H1 (cell line): ENCODE data around the gene CDKN2B-AS1. TPM values are rescaled to one million over a fixed set of nuclear protein-coding genes. Genes with fewer than 3 reads are reported as not detected.

Source experiments
- CTCF ChIA-PET: fragments of 300-600 bp; sonication (Branson Sonifier 250); formaldehyde crosslinking; loops from one replicate; lab custom pipeline; 2021; ENCODE audit not compliant: partially characterized antibody; lab: Charles Lee
- POLR2A ChIA-PET: fragments of 300-600 bp; sonication (Branson Sonifier 250); formaldehyde crosslinking; loops from one replicate; lab custom pipeline; 2021; ENCODE audit warnings: inconsistent platforms; ENCODE audit not compliant: partially characterized antibody; lab: Charles Lee
- DNase-seq, 2 experiments: peaks; one replicate each; pipeline versions ENCODE4 v3.0.0 to v3.0.0-alpha.2; 2010 to 2022; ENCODE audit warnings: low spot score in 2 of 2, low read depth in 1 of 2, mixed read lengths in 1 of 2
- FAIRE-seq: peaks from 2 replicates; lab custom pipeline; 2011; peaks lifted over from hg19 to GRCh38; lab: Jason Lieb, UNC
- H2AFZ ChIP-seq: 2 replicates; pipeline ENCODE4 v1.8.1; 2012; ENCODE audit warnings: low read length, inconsistent platforms
- H2AK5ac ChIP-seq: 2 replicates; pipeline ENCODE4 v1.6.1; 2013; ENCODE audit warnings: low read depth, low read length
- H2BK120ac ChIP-seq: replicated peaks from 2 replicates; pipeline ENCODE3; 2013; ENCODE audit warnings: low read depth, low read length, inconsistent platforms
- H2BK12ac ChIP-seq: 2 replicates; pipeline ENCODE4 v1.6.1; 2013; ENCODE audit warnings: low read depth, low read length
- H2BK15ac ChIP-seq: 2 replicates; pipeline ENCODE4 v1.6.1; 2013; ENCODE audit warnings: low read length
- H2BK20ac ChIP-seq: 2 replicates; pipeline ENCODE4 v1.6.1; 2013; ENCODE audit warnings: low read length
- H2BK5ac ChIP-seq: 2 replicates; pipeline ENCODE4 v1.6.1; 2013; ENCODE audit warnings: low read depth, low read length
- H3K14ac ChIP-seq: 2 replicates; pipeline ENCODE4 v1.6.1; 2013; ENCODE audit warnings: inconsistent platforms; ENCODE audit not compliant: insufficient read length
- H3K18ac ChIP-seq: 2 replicates; pipeline ENCODE4 v1.6.1; 2013; ENCODE audit warnings: low read length; ENCODE audit errors: extremely low read depth
- H3K23ac ChIP-seq: 2 replicates; pipeline ENCODE4 v1.6.1; 2013; ENCODE audit warnings: inconsistent platforms; ENCODE audit not compliant: insufficient read length
- H3K23me2 ChIP-seq: 2 replicates; pipeline ENCODE4 v1.6.1; 2013; ENCODE audit warnings: low read depth, low read length
- H3K27ac ChIP-seq: 2 replicates; pipeline ENCODE4 v1.6.1; 2011; ENCODE audit warnings: low read depth, low read length, inconsistent platforms
- H3K27me3 ChIP-seq, 4 experiments: replicated peaks in 1 of 4; 1 replicate in 1 of 4; 2 replicates in 3 of 4; pipeline versions ENCODE4 v1.6.1 to v1.8.1; 2011 to 2013; ENCODE audit warnings: low read length in 3 of 4, mild to moderate bottlenecking in 3 of 4, inconsistent platforms in 2 of 4, mixed read lengths in 2 of 4, moderate library complexity in 1 of 4; ENCODE audit not compliant: control insufficient read depth in 3 of 4, insufficient read depth in 3 of 4; ENCODE audit errors: extremely low read depth in 1 of 4
- H3K36me3 ChIP-seq, 4 experiments: 2 replicates each; pipeline versions ENCODE4 v1.6.1 to v1.8.1; 2011 to 2013; ENCODE audit warnings: mild to moderate bottlenecking in 4 of 4, low read length in 3 of 4, moderate library complexity in 2 of 4, control low read depth in 1 of 4, inconsistent platforms in 1 of 4; ENCODE audit not compliant: insufficient read depth in 4 of 4, control insufficient read depth in 2 of 4
- H3K4ac ChIP-seq: replicated peaks from 2 replicates; pipeline ENCODE3; 2013; ENCODE audit warnings: low read length, low read depth, mixed read lengths, inconsistent platforms; ENCODE audit not compliant: insufficient read length
- H3K4me1 ChIP-seq, 4 experiments: replicated peaks in 1 of 4; 1 replicate in 1 of 4; 2 replicates in 3 of 4; pipeline versions ENCODE4 v1.6.1 to v1.8.1; 2011 to 2013; ENCODE audit warnings: low read length in 3 of 4, inconsistent platforms in 2 of 4, mixed read lengths in 1 of 4; ENCODE audit not compliant: insufficient read depth in 4 of 4, control insufficient read depth in 3 of 4
- H3K4me2 ChIP-seq, 2 experiments: 2 replicates each; pipeline versions ENCODE4 v1.6.1 to v1.8.1; 2011 to 2013; ENCODE audit warnings: low read depth in 2 of 2, low read length in 2 of 2, control low read depth in 1 of 2, inconsistent platforms in 1 of 2, mild to moderate bottlenecking in 1 of 2; ENCODE audit not compliant: insufficient read depth in 1 of 2
- H3K4me3 ChIP-seq, 4 experiments: fragments of 200-600, 300-600 bp in 1 of 4; sonication (generic), shearing (Covaris generic), sonication (Bioruptor Twin) in 1 of 4; 2 replicates each; pipeline versions ENCODE4 v1.5.1 to v1.8.1; 2011 to 2016; ENCODE audit warnings: low read length in 4 of 4, low read depth in 3 of 4, control low read depth in 2 of 4, inconsistent platforms in 2 of 4, mild to moderate bottlenecking in 2 of 4, mixed read lengths in 1 of 4, moderate library complexity in 1 of 4; ENCODE audit not compliant: insufficient read depth in 2 of 4; ENCODE audit errors: extremely low read depth in 1 of 4
- H3K56ac ChIP-seq: replicated peaks from 2 replicates; pipeline ENCODE3; 2013; ENCODE audit warnings: low read depth, mild to moderate bottlenecking, mixed read lengths, low read length, inconsistent platforms; ENCODE audit not compliant: insufficient read length
- H3K79me1 ChIP-seq: 2 replicates; pipeline ENCODE4 v1.6.1; 2013; ENCODE audit warnings: low read depth, low read length, control low read depth
- H3K79me2 ChIP-seq, 2 experiments: 2 replicates each; pipeline versions ENCODE4 v1.6.1 to v1.8.1; 2012 to 2013; ENCODE audit warnings: low read length in 2 of 2, mild to moderate bottlenecking in 2 of 2, inconsistent platforms in 1 of 2; ENCODE audit not compliant: insufficient read depth in 2 of 2, control insufficient read depth in 1 of 2
- H3K9ac ChIP-seq, 4 experiments: replicated peaks in 1 of 4; 1 replicate in 1 of 4; 2 replicates in 3 of 4; pipeline versions ENCODE4 v1.6.1 to v1.8.1; 2011 to 2013; ENCODE audit warnings: low read depth in 3 of 4, low read length in 3 of 4, control low read depth in 2 of 4, mild to moderate bottlenecking in 2 of 4, moderate library complexity in 2 of 4, inconsistent platforms in 1 of 4; ENCODE audit errors: extremely low read depth in 1 of 4
- H3K9me3 ChIP-seq, 2 experiments: 2 replicates each; pipeline versions ENCODE4 v1.6.1 to v1.8.1; 2012 to 2013; ENCODE audit warnings: mild to moderate bottlenecking in 2 of 2, moderate library complexity in 2 of 2, control low read depth in 1 of 2, inconsistent platforms in 1 of 2, low read depth in 1 of 2, low read length in 1 of 2, mixed read lengths in 1 of 2; ENCODE audit not compliant: insufficient read depth in 2 of 2
- H4K20me1 ChIP-seq, 2 experiments: replicated peaks in 1 of 2; 2 replicates each; pipeline versions ENCODE3 to v1.8.1; 2011 to 2013; ENCODE audit warnings: inconsistent platforms in 2 of 2, low read length in 2 of 2, mild to moderate bottlenecking in 1 of 2; ENCODE audit not compliant: insufficient read depth in 2 of 2, control insufficient read depth in 1 of 2
- H4K5ac ChIP-seq: 2 replicates; pipeline ENCODE4 v1.6.1; 2013; ENCODE audit warnings: low read length, low read depth, mixed read lengths, inconsistent platforms; ENCODE audit not compliant: insufficient read length
- H4K8ac ChIP-seq: 2 replicates; pipeline ENCODE4 v1.8.0; 2013; ENCODE audit warnings: mild to moderate bottlenecking, moderate library complexity, low read length, inconsistent platforms; ENCODE audit not compliant: insufficient read depth; ENCODE audit errors: extremely low read depth
- H4K91ac ChIP-seq: replicated peaks from 2 replicates; pipeline ENCODE3; 2013; ENCODE audit warnings: low read length, mixed read lengths, inconsistent platforms; ENCODE audit not compliant: insufficient read length
- ASH2L ChIP-seq: fragments of 200-600, 300-600 bp; sonication (generic); IDR thresholded peaks from one replicate; pipeline ENCODE4 v1.7.1; 2017; ENCODE audit warnings: low read length
- BACH1 ChIP-seq: IDR thresholded peaks from 2 replicates; pipeline ENCODE4 v1.6.1; 2012; ENCODE audit warnings: low read length, improper control_type of control experiment
- EZH2 ChIP-seq: fragments of 200-600 bp; sonication (generic); IDR thresholded peaks from 2 replicates; pipeline ENCODE4 v1.7.1; 2012; ENCODE audit warnings: low read depth, mild to moderate bottlenecking, moderate library complexity, low read length, inconsistent platforms; ENCODE audit not compliant: severe bottlenecking
- NRF1 ChIP-seq: IDR thresholded peaks from 2 replicates; pipeline ENCODE4 v1.6.1; 2011; ENCODE audit warnings: mild to moderate bottlenecking, low read depth, low read length, improper control_type of control experiment
- TAF1 ChIP-seq: IDR thresholded peaks from 2 replicates; pipeline ENCODE4 v1.6.1; 2011; ENCODE audit warnings: mild to moderate bottlenecking, low read depth, low read length
- TAF7 ChIP-seq: optimal IDR thresholded peaks from 2 replicates; pipeline ENCODE3; 2011; ENCODE audit warnings: low read depth, mild to moderate bottlenecking, inconsistent platforms, low read length, moderate library complexity, borderline replicate concordance
- TBP ChIP-seq: IDR thresholded peaks from 2 replicates; pipeline ENCODE4 v1.6.1; 2011; ENCODE audit warnings: low read depth, low read length, improper control_type of control experiment
- TCF12 ChIP-seq: IDR thresholded peaks from 2 replicates; pipeline ENCODE4 v1.6.1; 2011; ENCODE audit warnings: low read depth, mild to moderate bottlenecking, low read length
- YY1 ChIP-seq: IDR thresholded peaks from 2 replicates; pipeline ENCODE4 v1.6.1; 2011; ENCODE audit warnings: low read depth, mild to moderate bottlenecking, low read length
- ZNF274 ChIP-seq: IDR thresholded peaks from 2 replicates; pipeline ENCODE4 v1.7.0; 2012; ENCODE audit warnings: low read length, borderline replicate concordance; ENCODE audit errors: extremely low read depth
- WGBS, 2 experiments: shearing (Covaris generic) in 1 of 2; methylation state at CpG; one replicate each; pipeline versions ENCODE4 v1.1.6 to v1.1.7; 2013 to 2015; ENCODE audit warnings: low lambda C conversion rate in 2 of 2, mixed read lengths in 2 of 2, inconsistent platforms in 1 of 2, low coverage in 1 of 2, missing lambda C conversion rate in 1 of 2; ENCODE audit not compliant: insufficient replicate concordance in 2 of 2, insufficient coverage in 1 of 2, insufficient read length in 1 of 2; ENCODE audit errors: extremely low coverage in 1 of 2, missing lambda C conversion rate in 1 of 2; 5-methylcytosine and 5-hydroxymethylcytosine counted together
- polyA plus RNA-seq, 7 experiments: library from polyadenylated mRNA; depleted of rRNA in 3 of 7; stranded (reverse) in 5 of 7; unstranded in 2 of 7; fragments of >200 nt in 5 of 7; fragments of 200-250 nt in 2 of 7; gene quantifications; 1 replicate in 5 of 7; 2 replicates in 1 of 7; 4 replicates in 1 of 7; pipeline versions ENCODE4 v1.2.1 to v1.2.3, GENCODE V29; 2011 to 2013; ENCODE audit warnings: missing spikeins in 2 of 7, mixed read lengths in 2 of 7
- total RNA-seq: library from RNA; stranded (reverse); fragmentation: NEBNext Ultra II Directional; extraction: Animal tissue kit (Norgen Biotek cat#: 25700); gene quantifications from 2 replicates; pipeline ENCODE4 v1.2.1, GENCODE V29; 2021

The CDKN2B-AS1 gene
- total and polyA plus RNA-seq, 2 of the 8 experiments (the other 6 are each of a cell fraction or from before 2014, with no cell fraction given) = not detected

DNA sequence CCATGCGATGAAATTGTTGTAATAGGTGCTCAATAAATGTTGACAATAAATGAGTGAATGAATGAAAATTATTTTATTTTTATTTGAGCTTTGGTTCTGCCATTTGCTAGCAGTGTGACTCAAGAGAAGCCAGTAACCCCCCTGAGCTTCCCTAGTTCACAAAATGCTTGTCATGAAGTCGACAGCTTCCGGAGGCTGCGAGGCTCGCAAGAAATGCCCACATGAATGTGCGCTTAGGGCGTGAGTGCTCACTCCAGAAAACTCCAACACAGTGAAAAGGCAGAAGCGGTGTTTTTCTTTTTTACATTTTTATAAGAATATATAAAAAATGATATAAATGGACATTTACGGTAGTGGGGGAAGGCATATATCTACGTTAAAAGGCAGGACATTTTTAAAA lies 26.9 kb upstream of the CDKN2B-AS1 start:
- DNase-seq (no peak), FAIRE-seq (no peak)
- Histone ChIP-seq H3K27ac (no peak overlapping the region), H3K23ac (no peak overlapping the region), H3K4ac (no peak overlapping the region), H4K8ac (peak overlapping the region; percentile 76; the same call in 1 of the 2 replicates), H2AFZ (no peak overlapping the region), H2BK12ac (no peak overlapping the region), H4K91ac (no peak overlapping the region), H3K79me1 (no peaks in the 10 kb centered on the region), H3K23me2 (no peaks in the 10 kb centered on the region; the same call in 1 of the 2 replicates), H2BK120ac (no peak overlapping the region), H3K56ac (no peak overlapping the region), H3K36me3 (peaks cover 0 to 8% (median 0%) of the 10 kb centered on the region in 4 experiments; a peak in 2 of 8 replicates), H4K5ac (no peak overlapping the region), H3K27me3 (peaks cover 78 to 99% (median 89%) of the 10 kb centered on the region in 4 experiments), H4K20me1 (peaks cover 14 to 35% of the 10 kb centered on the region in 2 experiments), H3K79me2 (no peaks in the 10 kb centered on the region), H3K4me3 (0 out of 8 replicates have a peak overlapping the region, but pooled peaks of 1 of the 4 experiments have one; percentile 24), H3K18ac (no peak overlapping the region), H2BK5ac (no peak overlapping the region), H3K9ac (no peak overlapping the region), H3K4me1 (peaks cover 7 to 25% (median 14%) of the 10 kb centered on the region in 4 experiments), H2AK5ac (no peak overlapping the region), H2BK15ac (no peak overlapping the region), H3K14ac (no peak overlapping the region), H3K4me2 (peak overlapping the region in 1 of 2 experiments; percentile 64; a peak in 1 of 4 replicates), H3K9me3 (0 out of 4 replicates have a peak, but pooled peaks cover 0 to 3% of the 10 kb centered on the region in 2 experiments), H2BK20ac (no peak overlapping the region)
- ChIA-PET POLR2A (interaction anchor here (1.2 kb wide), 1 partner anchor 127 kb away, joined by 3 read pairs; no protein-coding TSS in a partner anchor), CTCF (interaction anchor here (0.7 to 7.4 kb wide), 6 partner anchors 13 to 150 kb away, joined by 3 to 57 read pairs (median 4); partner anchors contain the start of gene CDKN2B)
- 14% methylated on average over 10 of the region's 10 CpGs; no CpG with 5 or more reads in 1 of the 2 experiments for WGBS, 2 experiments
- TF ChIP-seq YY1 = no peak
- TF ChIP-seq NRF1 = no peak
- TF ChIP-seq TCF12 = no peak
- no peak for TF ChIP-seq ASH2L
- TF ChIP-seq BACH1 = no peak
- TF ChIP-seq EZH2 = no peak
- TF ChIP-seq TBP = no peak
- TF ChIP-seq ZNF274 = no peak
- no peak for TF ChIP-seq TAF1
- TF ChIP-seq TAF7 = no peak
